T-cell (primary cell): ENCODE data around the gene TMIGD1. TPM values are rescaled to one million over a fixed set of nuclear protein-coding genes. Genes with fewer than 3 reads are reported as not detected.
A peak's percentile ranks its signal among the peaks of the same experiment; 100 is the strongest.

ENCODE experiments used
- ATAC-seq, 4 experiments: fragments of 200-7000 bp in 3 of 4; fragments of 150-1000 bp in 1 of 4; cut with Tn5 transposase; replicated peaks in 1 of 4; 1 replicate in 3 of 4; 2 replicates in 1 of 4; pipeline ENCODE4 v1.10.0; 2021; ENCODE audit warnings: moderate library complexity in 3 of 4, mild to moderate bottlenecking in 2 of 4, moderate number of reproducible peaks in 1 of 4
- CTCF ChIA-PET, 2 donors: fragments of 300-600 bp; sonication (Branson Sonifier 250); formaldehyde crosslinking; loops; one replicate each; lab custom pipeline; 2022; ENCODE audit warnings: antibody characterized with exemption in 2 of 2; lab: Charles Lee
- POLR2A ChIA-PET, 2 donors: fragments of 300-600 bp; sonication (Branson Sonifier 250); formaldehyde crosslinking; loops; one replicate each; lab custom pipeline; 2022; ENCODE audit warnings: antibody characterized with exemption in 2 of 2; lab: Charles Lee
- DNase-seq, 35 experiments: peaks; one replicate each; pipeline versions ENCODE4 v3.0.0 to v3.0.0-alpha.2; 2013 to 2023
- H3K27ac ChIP-seq: one replicate; pipeline ENCODE4 v1.5.1; 2013; ENCODE audit warnings: low read length
- H3K27me3 ChIP-seq, 2 experiments: replicated peaks in 1 of 2; 1 replicate in 1 of 2; 2 replicates in 1 of 2; pipeline versions ENCODE4 v1.6.1 to v1.7.0; 2013; ENCODE audit warnings: low read length in 1 of 2, mixed read lengths in 1 of 2; ENCODE audit not compliant: control insufficient read depth in 2 of 2, insufficient read depth in 2 of 2; ENCODE audit errors: extremely low read depth in 1 of 2
- H3K36me3 ChIP-seq, 2 donors: 1 replicate in 1 of 2; 2 replicates in 1 of 2; pipeline versions ENCODE4 v1.6.1 to v1.7.0; 2013; ENCODE audit warnings: low read length in 1 of 2; ENCODE audit not compliant: control insufficient read depth in 2 of 2, insufficient read depth in 1 of 2; ENCODE audit errors: extremely low read depth in 1 of 2
- H3K4me1 ChIP-seq, 2 experiments: 1 replicate in 1 of 2; 2 replicates in 1 of 2; pipeline versions ENCODE4 v1.6.1 to v1.7.0; 2013; ENCODE audit warnings: low read length in 2 of 2, mixed read lengths in 1 of 2; ENCODE audit not compliant: insufficient read depth in 2 of 2, control insufficient read depth in 1 of 2; ENCODE audit errors: extremely low read depth in 1 of 2
- H3K4me3 ChIP-seq, 2 donors: 1 replicate in 1 of 2; 2 replicates in 1 of 2; pipeline versions ENCODE4 v1.5.1 to v1.7.0; 2013; ENCODE audit warnings: mild to moderate bottlenecking in 2 of 2, low read length in 1 of 2, moderate library complexity in 1 of 2; ENCODE audit not compliant: control insufficient read depth in 1 of 2; ENCODE audit errors: extremely low read depth in 1 of 2
- H3K9me3 ChIP-seq: 2 replicates; pipeline ENCODE4 v1.7.0; 2013
- H3K27ac Mint-ChIP-seq, 2 donors: one replicate each; pipeline ENCODE4 v1.8.0; 2020 to 2021; ENCODE audit warnings: mild to moderate bottlenecking in 2 of 2, mixed read lengths in 2 of 2
- H3K27me3 Mint-ChIP-seq, 2 donors: one replicate each; pipeline ENCODE4 v1.8.0; 2021 to 2022; ENCODE audit warnings: mixed read lengths in 2 of 2
- H3K36me3 Mint-ChIP-seq: one replicate; pipeline ENCODE4 v1.8.0; 2021; ENCODE audit warnings: mixed read lengths
- H3K4me1 Mint-ChIP-seq, 3 donors: one replicate each; pipeline ENCODE4 v1.8.0; 2020 to 2022; ENCODE audit warnings: mixed read lengths in 3 of 3, mild to moderate bottlenecking in 1 of 3
- H3K4me3 Mint-ChIP-seq, 3 donors: one replicate each; pipeline ENCODE4 v1.8.0; 2020 to 2022; ENCODE audit warnings: mild to moderate bottlenecking in 3 of 3, mixed read lengths in 3 of 3, moderate library complexity in 3 of 3
- H3K9me3 Mint-ChIP-seq, 3 donors: one replicate each; pipeline ENCODE4 v1.8.0; 2020 to 2022; ENCODE audit warnings: mixed read lengths in 3 of 3
- WGBS: methylation state at CpG from one replicate; pipeline ENCODE4 v1.1.5; 2013; ENCODE audit warnings: missing lambda C conversion rate; ENCODE audit not compliant: insufficient coverage; 5-methylcytosine and 5-hydroxymethylcytosine counted together
- total RNA-seq, 35 experiments: library from RNA in 6 of 35; stranded (reverse) in 6 of 35; fragments of 120-200 nt in 1 of 35; gene quantifications; one replicate each; pipeline versions ENCODE4 v1.2.1 to v1.2.4 and lab custom pipeline; 2013 to 2026

The TMIGD1 gene
- total RNA-seq, 5 donors from 2014 or later (not counting 1 experiment from before 2014, with no cell fraction given), result not detected

DNA sequence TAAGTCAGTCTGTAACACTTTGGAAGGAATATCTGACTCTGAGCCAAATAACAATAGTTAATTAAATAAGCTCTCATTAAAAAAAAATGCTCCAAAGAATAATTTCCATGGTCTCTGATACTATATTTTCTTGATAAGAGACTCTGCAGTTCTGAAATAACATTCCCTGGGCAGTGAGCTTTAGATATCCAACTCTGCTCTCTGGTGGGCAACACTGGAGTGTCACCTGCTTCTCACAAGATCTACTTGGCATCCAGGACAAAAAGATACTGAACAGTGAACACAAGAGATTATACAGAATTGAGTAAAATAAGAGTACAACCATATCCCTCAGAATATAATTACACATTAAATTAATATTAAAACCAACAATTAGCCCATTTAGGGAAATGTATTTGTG, 55.8 kb downstream of the TMIGD1 start:
- no peaks in the 10 kb centered on the region for H3K4me1 Mint-ChIP-seq
- no peaks in the 10 kb centered on the region for H3K9me3 Mint-ChIP-seq
- no peak overlapping the region for H3K4me3 Mint-ChIP-seq
- Histone ChIP-seq H3K9me3 (no peaks in the 10 kb centered on the region), H3K27ac (no peak overlapping the region), H3K27me3 (no peaks in the 10 kb centered on the region), H3K4me3 (no peak overlapping the region), H3K4me1 (no peaks in the 10 kb centered on the region), H3K36me3 (peaks cover 4 to 60% of the 10 kb centered on the region in 2 donors)
- H3K27me3 Mint-ChIP-seq, result no peaks in the 10 kb centered on the region
- ATAC-seq (peak in 1 of 4 experiments; percentile 35), DNase-seq (peak in 5 of 35 experiments; percentile 3 to 32 (median 9))
- ChIA-PET CTCF (interaction anchor here (1.0 to 1.5 kb wide), 5 partner anchors 8 to 173 kb away, joined by 3 to 10 read pairs (median 3); no protein-coding TSS in a partner anchor), POLR2A (interaction anchor here in 1 of 2 donors (0.6 kb wide), 1 partner anchor 481 kb away, joined by 3 read pairs; no protein-coding TSS in a partner anchor)
- H3K27ac Mint-ChIP-seq, result no peak overlapping the region
- H3K36me3 Mint-ChIP-seq, result peaks cover 45% of the 10 kb centered on the region

DNA sequence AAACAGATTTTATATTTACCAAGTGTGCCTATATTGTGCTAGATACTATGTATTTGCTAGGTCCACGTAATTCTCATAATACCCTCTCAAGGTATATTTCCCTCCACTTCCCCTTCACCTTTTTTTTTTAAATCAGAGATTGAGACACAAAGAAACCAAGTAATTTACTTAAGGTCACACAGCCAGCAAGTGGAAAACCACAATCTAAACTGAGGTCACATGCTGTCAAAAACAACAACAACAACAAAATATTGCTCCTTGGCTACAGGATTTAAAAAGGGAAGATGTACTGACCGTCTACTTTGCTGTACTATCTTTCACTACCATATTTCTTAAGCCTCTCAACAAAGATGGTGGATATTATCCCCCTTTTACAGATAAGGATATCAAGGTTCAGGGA, 57.9 kb downstream of the TMIGD1 start:
- CTCF ChIA-PET, result interaction anchor here in 1 of 2 donors (0.6 kb wide), 1 partner anchor 94 kb away, joined by 3 read pairs; no protein-coding TSS in a partner anchor
- POLR2A ChIA-PET, result interaction anchor here in 1 of 2 donors (0.6 kb wide), 1 partner anchor 55 kb away, joined by 4 read pairs; no protein-coding TSS in a partner anchor
- no peaks in the 10 kb centered on the region for H3K27me3 Mint-ChIP-seq
- no peaks in the 10 kb centered on the region for H3K4me1 Mint-ChIP-seq
- H3K36me3 Mint-ChIP-seq, result peaks cover 58% of the 10 kb centered on the region
- Histone ChIP-seq H3K27me3 (no peaks in the 10 kb centered on the region), H3K9me3 (no peaks in the 10 kb centered on the region), H3K4me3 (no peak overlapping the region), H3K36me3 (peaks cover 0 to 60% of the 10 kb centered on the region in 2 donors), H3K4me1 (no peaks in the 10 kb centered on the region), H3K27ac (no peak overlapping the region)
- no CpG with 5 or more reads among the region's 2 CpGs for WGBS
- no peak overlapping the region for H3K4me3 Mint-ChIP-seq
- no peaks in the 10 kb centered on the region for H3K9me3 Mint-ChIP-seq
- ATAC-seq (no peak), DNase-seq (no peak)
- no peak overlapping the region for H3K27ac Mint-ChIP-seq

DNA sequence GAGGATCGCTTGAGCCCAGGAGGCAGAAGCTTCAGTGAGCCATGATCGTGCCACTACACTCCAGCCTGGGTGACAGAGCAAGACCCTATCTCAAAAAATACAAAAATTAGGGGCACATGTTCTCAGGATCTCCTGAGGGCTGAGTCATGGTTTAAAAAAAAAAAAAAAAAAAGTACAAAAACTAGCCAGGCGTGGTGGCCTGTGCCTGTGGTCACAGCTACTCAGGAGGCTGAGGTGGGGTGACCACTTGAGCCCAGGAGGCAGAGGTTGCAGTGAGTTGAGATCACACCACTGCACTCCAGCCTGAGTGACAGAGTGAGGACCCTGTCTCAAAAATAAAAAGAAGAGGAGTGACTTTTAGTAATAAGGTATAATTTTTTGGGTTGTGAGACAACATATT, 59.0 kb downstream of the TMIGD1 start:
- CTCF ChIA-PET, result interaction anchor here in 1 of 2 donors (0.7 kb wide), 1 partner anchor 9 kb away, joined by 3 read pairs; no protein-coding TSS in a partner anchor
- ATAC-seq (no peak), DNase-seq (no peak)
- no peaks in the 10 kb centered on the region for H3K9me3 Mint-ChIP-seq
- no peaks in the 10 kb centered on the region for H3K9me3 ChIP-seq
- no peaks in the 10 kb centered on the region for H3K4me1 Mint-ChIP-seq
- POLR2A ChIA-PET, result no interaction called here
- peaks cover 56% of the 10 kb centered on the region for H3K36me3 Mint-ChIP-seq
- WGBS, result no CpG with 5 or more reads among the region's 3 CpGs
- H3K27me3 Mint-ChIP-seq, result no peaks in the 10 kb centered on the region
- H3K27ac Mint-ChIP-seq, result no peak overlapping the region
- no peaks in the 10 kb centered on the region for H3K27me3 ChIP-seq
- no peaks in the 10 kb centered on the region for H3K4me1 ChIP-seq
- H3K27ac ChIP-seq, result no peak overlapping the region
- no peak overlapping the region for H3K4me3 ChIP-seq
- H3K36me3 ChIP-seq, result peaks cover 3 to 60% of the 10 kb centered on the region in 2 donors
- H3K4me3 Mint-ChIP-seq, result no peak overlapping the region

DNA sequence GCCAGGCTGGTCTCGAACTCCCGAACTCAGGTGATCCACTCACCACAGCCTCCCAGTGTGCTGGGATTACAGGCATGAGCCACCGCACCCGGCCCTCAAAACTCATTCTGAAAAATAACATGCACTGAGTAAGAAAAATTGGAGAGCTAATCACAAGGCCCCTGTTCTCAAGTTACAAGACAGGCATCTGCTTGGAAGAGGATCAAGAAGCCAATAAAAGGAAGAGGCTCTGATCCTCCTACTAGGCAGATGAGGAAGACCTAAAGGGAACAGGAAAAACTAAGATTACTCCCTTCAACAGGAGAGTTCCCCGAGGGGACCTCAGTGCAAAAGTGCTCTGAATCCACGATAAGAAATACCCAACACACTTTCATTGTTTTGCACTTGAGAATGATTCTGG, 60.5 kb downstream of the TMIGD1 start:
- no peaks in the 10 kb centered on the region for H3K27me3 Mint-ChIP-seq
- Histone ChIP-seq H3K27ac (no peak overlapping the region), H3K4me1 (no peaks in the 10 kb centered on the region), H3K36me3 (peaks cover 3 to 62% of the 10 kb centered on the region in 2 donors), H3K9me3 (no peaks in the 10 kb centered on the region), H3K27me3 (no peaks in the 10 kb centered on the region), H3K4me3 (no peak overlapping the region)
- WGBS, result no CpG with 5 or more reads among the region's 6 CpGs
- H3K4me1 Mint-ChIP-seq, result no peaks in the 10 kb centered on the region
- H3K9me3 Mint-ChIP-seq, result no peaks in the 10 kb centered on the region
- ATAC-seq (no peak), DNase-seq (no peak)
- no peak overlapping the region for H3K27ac Mint-ChIP-seq
- H3K36me3 Mint-ChIP-seq, result peaks cover 55% of the 10 kb centered on the region
- H3K4me3 Mint-ChIP-seq, result no peak overlapping the region
- POLR2A ChIA-PET, result no interaction called here
- CTCF ChIA-PET, result interaction anchor here in 1 of 2 donors (0.7 kb wide), 1 partner anchor 27 kb away, joined by 3 read pairs; no protein-coding TSS in a partner anchor

DNA sequence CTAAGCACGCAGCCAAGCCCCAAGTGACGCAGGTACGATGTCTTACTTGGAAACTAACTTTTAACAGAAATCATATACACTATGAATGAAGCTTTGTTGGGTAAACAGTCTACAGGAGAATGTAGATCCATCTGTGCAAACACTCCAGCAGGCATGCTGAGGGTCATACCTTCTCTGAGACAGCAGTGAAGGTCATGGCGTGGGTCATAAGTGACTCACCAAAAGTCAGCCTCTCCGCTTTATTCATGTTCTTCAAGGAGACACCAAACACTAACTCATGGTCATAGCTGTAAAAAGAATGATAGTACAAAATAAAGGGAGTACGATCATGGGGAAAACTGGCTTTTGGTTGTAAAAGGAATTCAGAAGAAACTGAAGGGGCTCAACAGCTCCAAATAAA, 62.8 kb downstream of the TMIGD1 start:
- Histone ChIP-seq H3K27ac (no peak overlapping the region), H3K4me1 (no peaks in the 10 kb centered on the region), H3K36me3 (peaks cover 12 to 73% of the 10 kb centered on the region in 2 donors), H3K4me3 (no peak overlapping the region), H3K9me3 (no peaks in the 10 kb centered on the region), H3K27me3 (no peaks in the 10 kb centered on the region)
- H3K27me3 Mint-ChIP-seq, result no peaks in the 10 kb centered on the region
- ChIA-PET POLR2A (no interaction called here), CTCF (interaction anchor here in 1 of 2 donors (0.8 kb wide), 1 partner anchor 66 kb away, joined by 3 read pairs; no protein-coding TSS in a partner anchor)
- H3K36me3 Mint-ChIP-seq, result peaks cover 67% of the 10 kb centered on the region
- no peaks in the 10 kb centered on the region for H3K4me1 Mint-ChIP-seq
- no peak for DNase-seq
- no CpG with 5 or more reads among the region's 6 CpGs for WGBS
- no peak overlapping the region for H3K27ac Mint-ChIP-seq
- H3K4me3 Mint-ChIP-seq, result no peak overlapping the region
- no peak for ATAC-seq
- no peaks in the 10 kb centered on the region for H3K9me3 Mint-ChIP-seq

DNA sequence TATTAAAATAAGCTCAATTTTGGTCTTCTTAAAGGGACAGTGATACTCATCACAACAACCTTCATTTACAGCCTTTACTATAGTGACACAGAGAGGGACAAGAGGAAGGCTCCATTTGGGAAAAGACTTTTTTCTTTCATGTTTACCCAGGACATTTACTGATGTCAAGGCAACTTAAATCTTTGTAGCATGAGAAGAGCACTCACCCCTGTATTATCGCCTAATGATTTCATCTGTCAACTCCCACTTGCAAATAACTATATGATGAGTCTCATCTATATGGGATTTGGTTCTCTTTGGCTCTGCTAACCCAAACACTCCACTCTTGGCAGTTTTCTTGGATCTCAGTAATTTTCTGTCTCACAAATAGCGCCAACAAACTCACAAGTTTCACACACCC, 66.2 kb downstream of the TMIGD1 start:
- ATAC-seq (no peak), DNase-seq (no peak)
- no peaks in the 10 kb centered on the region for H3K4me1 ChIP-seq
- H3K27me3 ChIP-seq, result no peaks in the 10 kb centered on the region
- Mint-ChIP-seq H3K4me1 (no peaks in the 10 kb centered on the region), H3K27me3 (no peaks in the 10 kb centered on the region), H3K36me3 (peaks cover 64% of the 10 kb centered on the region), H3K4me3 (no peak overlapping the region), H3K27ac (no peak overlapping the region), H3K9me3 (no peaks in the 10 kb centered on the region)
- CTCF ChIA-PET, result no interaction called here
- no CpG with 5 or more reads among the region's 2 CpGs for WGBS
- no peaks in the 10 kb centered on the region for H3K9me3 ChIP-seq
- no peak overlapping the region for H3K4me3 ChIP-seq
- POLR2A ChIA-PET, result no interaction called here
- H3K36me3 ChIP-seq, result peaks cover 18 to 78% of the 10 kb centered on the region in 2 donors
- no peak overlapping the region for H3K27ac ChIP-seq
